HFFc6 (cell line): Measurements from ENCODE around the gene TMEM86B. TPM values are rescaled to one million over a fixed set of nuclear protein-coding genes. Genes with fewer than 3 reads are reported as not detected.

ENCODE experiments used
- DNase-seq: peaks from one replicate; pipeline ENCODE4 v3.0.0-alpha.2; 2018
- H3K27ac Mint-ChIP-seq: 2 replicates; pipeline ENCODE4 v1.8.0; 2020; ENCODE audit warnings: mild to moderate bottlenecking, mixed read lengths
- H3K27me3 Mint-ChIP-seq: 2 replicates; pipeline ENCODE4 v1.8.0; 2021; ENCODE audit warnings: mild to moderate bottlenecking, moderate library complexity, mixed read lengths; ENCODE audit not compliant: insufficient read depth
- H3K36me3 Mint-ChIP-seq: 2 replicates; pipeline ENCODE4 v1.8.0; 2021; ENCODE audit warnings: low read depth, mixed read lengths
- H3K4me1 Mint-ChIP-seq: 2 replicates; pipeline ENCODE4 v1.8.0; 2020; ENCODE audit warnings: low read depth, mixed read lengths
- H3K4me3 Mint-ChIP-seq: 2 replicates; pipeline ENCODE4 v1.8.0; 2020; ENCODE audit warnings: mild to moderate bottlenecking, moderate library complexity, mixed read lengths
- H3K9me3 Mint-ChIP-seq: 2 replicates; pipeline ENCODE4 v1.8.0; 2020; ENCODE audit warnings: mild to moderate bottlenecking, mixed read lengths
- CTCF ChIP-seq: fragments of 200-600 bp; sonication (generic); IDR thresholded peaks from 2 replicates; pipeline ENCODE4 v1.5.0; 2021; ENCODE audit warnings: antibody characterized with exemption, mild to moderate bottlenecking
- total RNA-seq, 6 experiments: library from RNA; stranded (reverse); fragmentation: NEBNext Ultra II Directional; extraction: Animal tissue kit (Norgen Biotek cat#: 25700); gene quantifications; 2 replicates in 1 of 6; 3 replicates in 5 of 6; pipeline ENCODE4 v1.2.3, GENCODE V29; 2021

TMEM86B gene
- total RNA-seq, 6 experiments from 2014 or later: 1.8 to 2.7 (median 2.0) TPM

- H3K4me3 Mint-ChIP-seq: no peak overlapping the region
- H3K9me3 Mint-ChIP-seq: no peaks in the 10 kb centered on the region
- no peaks in the 10 kb centered on the region; the same call in none of the 2 replicates for H3K27me3 Mint-ChIP-seq
- DNase-seq: no peak
- peaks cover 59% of the 10 kb centered on the region for H3K4me1 Mint-ChIP-seq
- H3K27ac Mint-ChIP-seq: no peak overlapping the region
- TF ChIP-seq CTCF: no peak
- peaks cover 20% of the 10 kb centered on the region; the same call in 1 of the 2 replicates for H3K36me3 Mint-ChIP-seq
Observed at GRCh38 chr19:55252760-55253663, 24.4 kb upstream of the TMEM86B start.

GRCh38 chr19:55251341-55252081 lies 22.9 kb upstream of the TMEM86B start:
- Mint-ChIP-seq H3K36me3 (0 out of 2 replicates have a peak, but pooled peaks cover 8% of the 10 kb centered on the region), H3K27ac (peak overlapping the region; percentile 57), H3K4me3 (no peak overlapping the region), H3K9me3 (no peaks in the 10 kb centered on the region), H3K27me3 (no peaks in the 10 kb centered on the region; the same call in none of the 2 replicates), H3K4me1 (peaks cover 51% of the 10 kb centered on the region)
- TF ChIP-seq CTCF: no peak
- DNase-seq: no peak

- peaks cover 41% of the 10 kb centered on the region for H3K4me1 Mint-ChIP-seq
- H3K4me3 Mint-ChIP-seq: no peak overlapping the region
- H3K27ac Mint-ChIP-seq: peak overlapping the region; percentile 25
- no peaks in the 10 kb centered on the region for H3K36me3 Mint-ChIP-seq
- no peak for TF ChIP-seq CTCF
- DNase-seq: no peak
- H3K27me3 Mint-ChIP-seq: no peaks in the 10 kb centered on the region; the same call in none of the 2 replicates
- no peaks in the 10 kb centered on the region for H3K9me3 Mint-ChIP-seq
Observed at GRCh38 chr19:55250262-55251036, 21.9 kb upstream of the TMEM86B start.

- no peak for TF ChIP-seq CTCF
- DNase-seq: no peak
- Mint-ChIP-seq H3K27me3 (no peaks in the 10 kb centered on the region; the same call in none of the 2 replicates), H3K4me3 (no peak overlapping the region), H3K27ac (no peak overlapping the region), H3K36me3 (no peaks in the 10 kb centered on the region), H3K4me1 (peaks cover 35% of the 10 kb centered on the region), H3K9me3 (no peaks in the 10 kb centered on the region)
Observed at GRCh38 chr19:55249841-55250240, 21.3 kb upstream of the TMEM86B start.

GRCh38 chr19:55248704-55249103 lies 20.1 kb upstream of the TMEM86B start:
- no peak for DNase-seq
- Mint-ChIP-seq H3K4me3 (no peak overlapping the region), H3K36me3 (no peaks in the 10 kb centered on the region; the same call in 1 of the 2 replicates), H3K27me3 (no peaks in the 10 kb centered on the region; the same call in none of the 2 replicates), H3K9me3 (no peaks in the 10 kb centered on the region), H3K27ac (peak overlapping the region; percentile 71), H3K4me1 (peaks cover 27% of the 10 kb centered on the region)
- TF ChIP-seq CTCF: no peak
